HepG2 (cell line): ENCODE measurements around the gene ATE1. TPM values are rescaled to one million over a fixed set of nuclear protein-coding genes. Genes with fewer than 3 reads are reported as not detected.
A peak's percentile ranks its signal among the peaks of the same experiment; 100 is the strongest.

Experiments
- E2F2 ChIP-seq: sonication (generic); formaldehyde crosslinking; IDR thresholded peaks from 2 replicates; pipeline ENCODE4 v1.4.0; 2020; ENCODE audit warnings: missing genetic modification reagents, borderline replicate concordance
- ESRRA ChIP-seq: sonication (generic); formaldehyde crosslinking; IDR thresholded peaks from 2 replicates; pipeline ENCODE4 v1.5.1; 2020; ENCODE audit warnings: mild to moderate bottlenecking, low read depth, missing genetic modification reagents
- FIP1L1 ChIP-seq: fragments of 200-400 bp; formaldehyde crosslinking; IDR thresholded peaks from 2 replicates; pipeline ENCODE4 v1.6.1; 2018; ENCODE audit warnings: low read depth, mild to moderate bottlenecking, low read length, moderate library complexity, borderline replicate concordance; ENCODE audit not compliant: insufficient read depth
- FOXO1 ChIP-seq: sonication (generic); formaldehyde crosslinking; IDR thresholded peaks from 2 replicates; pipeline ENCODE4 v1.4.0; 2020; ENCODE audit warnings: missing genetic modification reagents
- HOXA3 ChIP-seq: sonication (generic); formaldehyde crosslinking; IDR thresholded peaks from 2 replicates; pipeline ENCODE4 v1.5.0; 2020; ENCODE audit warnings: missing genetic modification reagents
- IRF9 ChIP-seq: sonication (generic); formaldehyde crosslinking; IDR thresholded peaks from 2 replicates; pipeline ENCODE4 v1.8.0; 2022; ENCODE audit warnings: missing genetic modification reagents, mild to moderate bottlenecking, borderline replicate concordance
- ISL2 ChIP-seq: sonication (generic); formaldehyde crosslinking; IDR thresholded peaks from 2 replicates; pipeline ENCODE4 v1.5.0; 2020; ENCODE audit warnings: missing genetic modification reagents
- MEIS1 ChIP-seq: sonication (generic); formaldehyde crosslinking; IDR thresholded peaks from 2 replicates; pipeline ENCODE4 v1.9.0; 2021; ENCODE audit warnings: mild to moderate bottlenecking, missing genetic modification reagents, moderate library complexity, borderline replicate concordance
- MYPOP ChIP-seq: sonication (generic); formaldehyde crosslinking; IDR thresholded peaks from 2 replicates; pipeline ENCODE4 v1.8.1; 2023; ENCODE audit warnings: mild to moderate bottlenecking, moderate library complexity, missing genetic modification reagents
- PCBP2 ChIP-seq: fragments of 200-400 bp; formaldehyde crosslinking; optimal IDR thresholded peaks from 2 replicates; pipeline ENCODE3; 2018; ENCODE audit warnings: low read length, low read depth; ENCODE audit not compliant: poor library complexity, severe bottlenecking
- PITX1 ChIP-seq: sonication (generic); formaldehyde crosslinking; IDR thresholded peaks from 2 replicates; pipeline ENCODE4 v1.5.1; 2020; ENCODE audit warnings: mild to moderate bottlenecking, missing genetic modification reagents
- RXRA ChIP-seq: sonication (generic); formaldehyde crosslinking; IDR thresholded peaks from 2 replicates; pipeline ENCODE4 v1.5.1; 2020; ENCODE audit warnings: missing genetic modification reagents
- SMAD3 ChIP-seq: sonication (generic); formaldehyde crosslinking; IDR thresholded peaks from 2 replicates; pipeline ENCODE4 v1.4.0; 2020; ENCODE audit warnings: missing genetic modification reagents
- SNAPC2 ChIP-seq: sonication (generic); formaldehyde crosslinking; IDR thresholded peaks from 2 replicates; pipeline ENCODE4 v1.8.1; 2022; ENCODE audit warnings: mild to moderate bottlenecking, missing genetic modification reagents
- SOX13 ChIP-seq, 3 experiments: fragments of 450-650 bp in 1 of 3; sonication (generic) in 1 of 3; formaldehyde crosslinking in 1 of 3; IDR thresholded peaks in 2 of 3; conservative IDR thresholded peaks in 1 of 3; 2 replicates each; pipeline versions ENCODE4 v1.5.0 to v1.6.1; 2016 to 2020; ENCODE audit warnings: antibody characterized with exemption in 1 of 3, mild to moderate bottlenecking in 1 of 3, missing compliant biosample characterization in 1 of 3, missing genetic modification reagents in 1 of 3, moderate library complexity in 1 of 3
- SOX5 ChIP-seq: IDR thresholded peaks from 2 replicates; pipeline ENCODE4 v1.6.1; 2016; ENCODE audit warnings: borderline replicate concordance
- TMF1 ChIP-seq: sonication (generic); formaldehyde crosslinking; IDR thresholded peaks from 2 replicates; pipeline ENCODE4 v1.8.1; 2022; ENCODE audit warnings: low read depth, missing genetic modification reagents
- ZFYVE20 ChIP-seq: sonication (generic); formaldehyde crosslinking; IDR thresholded peaks from 2 replicates; pipeline ENCODE4 v1.8.0; 2023; ENCODE audit warnings: low read depth, mild to moderate bottlenecking, moderate library complexity, missing genetic modification reagents, borderline replicate concordance
- ZMYM4 ChIP-seq: sonication (generic); formaldehyde crosslinking; IDR thresholded peaks from 2 replicates; pipeline ENCODE4 v1.8.1; 2023; ENCODE audit warnings: mild to moderate bottlenecking, missing genetic modification reagents
- ZNF512 ChIP-seq: sonication (generic); formaldehyde crosslinking; IDR thresholded peaks from 2 replicates; pipeline ENCODE4 v1.4.0; 2020; ENCODE audit warnings: mild to moderate bottlenecking, missing genetic modification reagents
- ZNF670 ChIP-seq: sonication (generic); formaldehyde crosslinking; IDR thresholded peaks from 2 replicates; pipeline ENCODE4 v1.8.0; 2022; ENCODE audit warnings: mild to moderate bottlenecking, missing genetic modification reagents, borderline replicate concordance
- ZNF746 ChIP-seq: sonication (generic); formaldehyde crosslinking; IDR thresholded peaks from 2 replicates; pipeline ENCODE4 v1.8.0; 2022; ENCODE audit warnings: mild to moderate bottlenecking, missing genetic modification reagents
- ZNF770 ChIP-seq: sonication (generic); formaldehyde crosslinking; IDR thresholded peaks from 2 replicates; pipeline ENCODE4 v1.5.0; 2020; ENCODE audit warnings: mild to moderate bottlenecking, missing genetic modification reagents
- polyA plus RNA-seq, 8 experiments: library from polyadenylated mRNA; depleted of rRNA in 3 of 8; stranded (reverse) in 7 of 8; unstranded in 1 of 8; fragments of >200 nt; fragmentation: Illumina TruSeq in 4 of 8; extraction: Trizol in 4 of 8; gene quantifications; 2 replicates each; pipeline versions ENCODE4 v1.2.1 to v1.2.3, GENCODE V29; 2011 to 2016; ENCODE audit warnings: low read depth in 4 of 8, missing spikeins in 1 of 8, mixed read lengths in 1 of 8; ENCODE audit not compliant: insufficient read depth in 1 of 8
- total RNA-seq, 5 experiments: library from RNA; depleted of rRNA; stranded (reverse); fragments of >200 nt; fragmentation: Illumina TruSeq; extraction: Trizol; gene quantifications; 2 replicates each; pipeline ENCODE4 v1.2.3, GENCODE V29; 2016; ENCODE audit warnings: low read depth in 1 of 5

ATE1 gene
- total and polyA plus RNA-seq, 2 of the 13 experiments (the other 11 are each of a cell fraction or from before 2014, with no cell fraction given) = 17.5 to 42.2 TPM

GRCh38 chr10:121904888-121905287 lies 22.9 kb downstream of the ATE1 start (continued):
- TF ChIP-seq PCBP2 (no peak), HOXA3 (CRISPR knock-in tag) (peak; percentile 28; the same call in 1 of the 2 replicates), PITX1 (no peak), RXRA (peak; percentile 65; the same call in 1 of the 2 replicates), SNAPC2 (CRISPR knock-in tag) (no peak), FOXO1 (CRISPR knock-in tag) (peak; percentile 47; the same call in 1 of the 2 replicates), IRF9 (CRISPR knock-in tag) (no peak), FIP1L1 (no peak), SOX5 (CRISPR knock-in tag) (peak; percentile 58; the same call in 1 of the 2 replicates), MYPOP (CRISPR knock-in tag) (no peak), ZFYVE20 (CRISPR knock-in tag) (no peak), ZNF512 (CRISPR knock-in tag) (no peak), SMAD3 (no peak), ZNF746 (CRISPR knock-in tag) (no peak), ZNF770 (CRISPR knock-in tag) (no peak), TMF1 (CRISPR knock-in tag) (no peak), ZNF670 (CRISPR knock-in tag) (no peak), MEIS1 (CRISPR knock-in tag) (peak; percentile 37; the same call in 1 of the 2 replicates), E2F2 (no peak), ISL2 (CRISPR knock-in tag) (no peak), ZMYM4 (CRISPR knock-in tag) (peak; percentile 47; the same call in 1 of the 2 replicates), ESRRA (CRISPR knock-in tag) (peak; percentile 74; the same call in 1 of the 2 replicates), SOX13 (IDR thresholded peaks at IDR 0.05) (no peak), SOX13 (CRISPR knock-in tag; conservative IDR thresholded peaks at IDR 0.05 in 1 of 2, IDR thresholded peaks at IDR 0.05 in 1 of 2) (peak in 1 of 2 experiments; percentile 63; a peak in 1 of 4 replicates)
